CD4-positive, alpha-beta T cell (primary cell): ENCODE data around the gene PUDP. TPM values are rescaled to one million over a fixed set of nuclear protein-coding genes. Genes with fewer than 3 reads are reported as not detected.

ENCODE experiments used
- ATAC-seq: fragments of 200-7000 bp; cut with Tn5 transposase; one replicate; pipeline ENCODE4 v1.10.0; 2022; ENCODE audit warnings: mild to moderate bottlenecking; ENCODE audit not compliant: poor library complexity
- CTCF ChIA-PET: fragments of 350-600 bp; sonication (Branson Sonifier 250); formaldehyde crosslinking; loops from one replicate; lab custom pipeline; 2021; ENCODE audit warnings: antibody characterized with exemption, inconsistent platforms; lab: Charles Lee
- POLR2A ChIA-PET: fragments of 350-600 bp; sonication (Branson Sonifier 250); formaldehyde crosslinking; loops from one replicate; lab custom pipeline; 2021; ENCODE audit warnings: antibody characterized with exemption, inconsistent platforms; lab: Charles Lee
- DNase-seq, 14 experiments: peaks; one replicate each; pipeline ENCODE4 v3.0.0-alpha.2; 2013 to 2020; ENCODE audit warnings: mixed read lengths in 2 of 14
- H3K27ac ChIP-seq, 2 donors: one replicate each; pipeline versions ENCODE4 v1.5.1 to v1.7.0; 2013; ENCODE audit warnings: low read length in 2 of 2, low read depth in 1 of 2, mild to moderate bottlenecking in 1 of 2
- H3K27me3 ChIP-seq, 2 experiments: 1 replicate in 1 of 2; 2 replicates in 1 of 2; pipeline versions ENCODE4 v1.6.1 to v1.7.0; 2013; ENCODE audit warnings: low read length in 2 of 2, control low read depth in 1 of 2, mild to moderate bottlenecking in 1 of 2, moderate library complexity in 1 of 2; ENCODE audit not compliant: insufficient read depth in 2 of 2, control insufficient read depth in 1 of 2
- H3K36me3 ChIP-seq: one replicate; pipeline ENCODE4 v1.6.1; 2013; ENCODE audit warnings: low read length, control low read depth; ENCODE audit not compliant: insufficient read depth
- H3K4me1 ChIP-seq: one replicate; pipeline ENCODE4 v1.6.1; 2013; ENCODE audit warnings: low read length, control low read depth; ENCODE audit not compliant: insufficient read depth
- H3K4me3 ChIP-seq: one replicate; pipeline ENCODE4 v1.5.1; 2013; ENCODE audit warnings: mild to moderate bottlenecking, low read length, moderate library complexity
- H3K9me3 ChIP-seq, 2 experiments: 1 replicate in 1 of 2; 2 replicates in 1 of 2; pipeline versions ENCODE4 v1.6.1 to v1.7.0; 2013; ENCODE audit warnings: low read length in 2 of 2, mild to moderate bottlenecking in 2 of 2, control low read depth in 1 of 2, moderate library complexity in 1 of 2; ENCODE audit not compliant: control insufficient read depth in 1 of 2, insufficient read depth in 1 of 2
- H3K27ac Mint-ChIP-seq: one replicate; pipeline ENCODE4 v1.8.0; 2020; ENCODE audit warnings: mixed read lengths
- H3K27me3 Mint-ChIP-seq: one replicate; pipeline ENCODE4 v1.8.0; 2021; ENCODE audit warnings: mixed read lengths
- H3K36me3 Mint-ChIP-seq: one replicate; pipeline ENCODE4 v1.8.0; 2021; ENCODE audit warnings: low read depth, mixed read lengths
- H3K4me1 Mint-ChIP-seq: one replicate; pipeline ENCODE4 v1.8.0; 2021; ENCODE audit warnings: low read depth, mixed read lengths
- H3K4me3 Mint-ChIP-seq: one replicate; pipeline ENCODE4 v1.8.0; 2020; ENCODE audit warnings: mild to moderate bottlenecking, mixed read lengths
- H3K9me3 Mint-ChIP-seq: one replicate; pipeline ENCODE4 v1.8.0; 2020; ENCODE audit warnings: mixed read lengths
- intact Hi-C, 2 experiments: fragments of 100-400 bp; cut with DNase I in 1 of 2; cut with micrococcal nuclease in 1 of 2; formaldehyde crosslinking; loops; one replicate each; pipeline versions ENCODE4 v1.15.1 to v1.9.0; 2023 to 2025; cut with DNase I, micrococcal nuclease
- total RNA-seq, 174 experiments: library from RNA in 2 of 174; stranded (reverse) in 2 of 174; gene quantifications; one replicate each; pipeline ENCODE4 v1.2.3 and lab custom pipeline; 2021 to 2026
- TF ChIP-seq, protein P1 (sequence below): fragments of 200-600 bp; IDR thresholded peaks from one replicate; pipeline ENCODE4 v1.8.0; 2022; ENCODE audit warnings: antibody characterized with exemption, mild to moderate bottlenecking

PUDP gene
- total RNA-seq, 2 experiments from 2014 or later: 3.2 to 3.5 TPM

DNA sequence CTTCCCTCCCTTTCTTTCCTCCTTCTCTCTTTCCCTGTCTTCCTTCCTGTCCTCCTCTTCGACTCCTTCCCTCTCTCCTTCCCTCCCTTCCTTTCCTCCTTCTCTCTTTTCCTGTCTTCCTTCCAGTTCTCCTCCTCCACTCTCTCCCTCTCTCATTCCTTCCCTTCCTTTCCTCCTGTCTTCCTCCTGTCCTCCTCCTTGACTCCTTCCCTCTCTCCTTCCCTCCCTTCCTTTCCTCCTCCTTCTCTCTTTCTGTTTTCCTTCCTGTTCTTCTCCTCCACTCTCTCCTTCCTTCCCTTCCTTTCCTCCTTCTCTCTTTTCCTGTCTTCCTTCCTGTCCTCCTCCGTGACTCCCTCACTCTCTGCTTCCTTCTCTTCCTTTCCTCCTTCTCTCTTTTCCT, 5.3 kb upstream of the PUDP start:
- H3K36me3 Mint-ChIP-seq: peaks cover 4% of the 10 kb centered on the region
- no peaks in the 10 kb centered on the region for H3K27me3 ChIP-seq
- no peaks in the 10 kb centered on the region for H3K9me3 ChIP-seq
- H3K9me3 Mint-ChIP-seq: no peaks in the 10 kb centered on the region
- no peaks in the 10 kb centered on the region for H3K4me1 Mint-ChIP-seq
- no peaks in the 10 kb centered on the region for H3K36me3 ChIP-seq
- POLR2A ChIA-PET: no interaction called here
- ATAC-seq: no peak
- CTCF ChIA-PET: no interaction called here
- H3K27ac Mint-ChIP-seq: no peak overlapping the region
- no peak overlapping the region for H3K4me3 Mint-ChIP-seq
- H3K4me1 ChIP-seq: peaks cover 6% of the 10 kb centered on the region
- TF ChIP-seq, protein P1, sequence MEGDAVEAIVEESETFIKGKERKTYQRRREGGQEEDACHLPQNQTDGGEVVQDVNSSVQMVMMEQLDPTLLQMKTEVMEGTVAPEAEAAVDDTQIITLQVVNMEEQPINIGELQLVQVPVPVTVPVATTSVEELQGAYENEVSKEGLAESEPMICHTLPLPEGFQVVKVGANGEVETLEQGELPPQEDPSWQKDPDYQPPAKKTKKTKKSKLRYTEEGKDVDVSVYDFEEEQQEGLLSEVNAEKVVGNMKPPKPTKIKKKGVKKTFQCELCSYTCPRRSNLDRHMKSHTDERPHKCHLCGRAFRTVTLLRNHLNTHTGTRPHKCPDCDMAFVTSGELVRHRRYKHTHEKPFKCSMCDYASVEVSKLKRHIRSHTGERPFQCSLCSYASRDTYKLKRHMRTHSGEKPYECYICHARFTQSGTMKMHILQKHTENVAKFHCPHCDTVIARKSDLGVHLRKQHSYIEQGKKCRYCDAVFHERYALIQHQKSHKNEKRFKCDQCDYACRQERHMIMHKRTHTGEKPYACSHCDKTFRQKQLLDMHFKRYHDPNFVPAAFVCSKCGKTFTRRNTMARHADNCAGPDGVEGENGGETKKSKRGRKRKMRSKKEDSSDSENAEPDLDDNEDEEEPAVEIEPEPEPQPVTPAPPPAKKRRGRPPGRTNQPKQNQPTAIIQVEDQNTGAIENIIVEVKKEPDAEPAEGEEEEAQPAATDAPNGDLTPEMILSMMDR: no peak
- no peak overlapping the region for H3K27ac ChIP-seq
- intact Hi-C loops: no loop called here
- DNase-seq: no peak
- no peak overlapping the region for H3K4me3 ChIP-seq
- no peaks in the 10 kb centered on the region for H3K27me3 Mint-ChIP-seq

DNA sequence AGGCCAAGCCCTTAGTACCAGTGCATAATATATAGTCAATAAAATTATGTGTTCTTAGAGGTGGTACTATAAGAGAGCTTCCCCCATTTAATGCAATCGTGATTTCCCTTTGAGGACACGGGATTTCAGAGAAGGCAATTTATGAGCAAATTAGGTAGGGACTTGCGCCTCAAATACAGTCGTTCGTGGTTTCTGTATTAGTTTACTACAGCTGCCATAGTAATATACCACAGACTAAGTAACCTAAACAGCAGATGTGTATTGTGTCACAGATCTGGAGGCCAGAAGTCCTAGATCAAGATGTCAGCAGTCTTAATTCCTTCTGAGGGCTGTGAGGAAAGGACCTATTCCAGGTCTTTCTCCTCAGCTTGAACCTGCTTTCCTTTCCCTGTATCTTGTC, 1.5 kb upstream of the PUDP start:
- Mint-ChIP-seq H3K27ac (no peak overlapping the region), H3K4me3 (peak overlapping the region; percentile 93), H3K36me3 (peaks cover 5% of the 10 kb centered on the region), H3K27me3 (no peaks in the 10 kb centered on the region), H3K9me3 (no peaks in the 10 kb centered on the region), H3K4me1 (peaks cover 18% of the 10 kb centered on the region)
- H3K4me1 ChIP-seq: peaks cover 10% of the 10 kb centered on the region
- DNase-seq (no peak), ATAC-seq (no peak)
- H3K9me3 ChIP-seq: no peaks in the 10 kb centered on the region
- H3K27me3 ChIP-seq: no peaks in the 10 kb centered on the region
- H3K27ac ChIP-seq: no peak overlapping the region
- intact Hi-C loops: loop anchor here in 1 of 2 experiments (10.0 kb wide), 1 partner anchor 775 kb away; the partner anchor contains the start of gene PNPLA4
- ChIA-PET CTCF (no interaction called here), POLR2A (no interaction called here)
- no peaks in the 10 kb centered on the region for H3K36me3 ChIP-seq
- no peak overlapping the region for H3K4me3 ChIP-seq
- TF ChIP-seq, protein P1: no peak

DNA sequence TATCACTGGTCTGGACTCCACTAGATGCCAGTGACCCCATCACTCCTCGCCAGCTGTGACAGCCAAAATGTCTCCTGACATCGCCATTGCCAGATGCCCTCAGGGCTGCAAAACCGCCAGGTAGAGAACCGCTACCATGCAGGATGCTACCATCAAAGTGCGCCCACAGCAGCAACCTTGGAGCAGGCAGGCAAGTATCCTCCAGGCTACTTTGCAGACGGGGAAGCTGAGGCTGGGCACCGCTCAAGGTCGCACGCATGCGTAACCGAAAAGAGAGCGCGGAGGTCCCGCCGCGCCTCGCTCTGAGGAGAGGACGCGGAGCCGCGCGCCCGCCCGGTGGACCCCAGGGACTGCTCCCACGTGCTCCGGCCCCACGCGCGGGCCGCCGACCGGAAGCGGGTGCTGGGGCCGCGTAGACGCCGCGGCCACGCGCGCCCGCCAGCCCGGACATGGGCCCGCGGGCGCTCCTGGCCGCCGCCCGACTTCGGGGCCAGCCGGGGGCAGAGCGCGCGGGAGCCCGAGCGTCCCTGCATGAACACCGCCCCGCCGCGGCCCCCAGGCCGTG, 458 bp downstream of the PUDP start, which contains the start of gene STS:
TSS of gene STS (plus strand) at position 300 of the 565 bp plus-strand sequence. CDS start 105,488 bp downstream, outside the sequence.
- Mint-ChIP-seq H3K27me3 (no peaks in the 10 kb centered on the region), H3K9me3 (no peaks in the 10 kb centered on the region), H3K4me3 (peak within 1 kb of the TSS; percentile 93), H3K27ac (peak within 1 kb of the TSS; percentile 93), H3K36me3 (peaks cover 5% of the 10 kb centered on the region), H3K4me1 (peaks cover 24% of the 10 kb centered on the region)
- TF ChIP-seq, protein P1: no peak
- ATAC-seq (peak; percentile 25), DNase-seq (peak in 12 of 14 experiments; percentile 1 to 59 (median 18))
- H3K27me3 ChIP-seq: no peaks in the 10 kb centered on the region
- H3K9me3 ChIP-seq: no peaks in the 10 kb centered on the region
- H3K36me3 ChIP-seq: no peaks in the 10 kb centered on the region
- peaks cover 10% of the 10 kb centered on the region for H3K4me1 ChIP-seq
- peak within 1 kb of the TSS; percentile 98 for H3K4me3 ChIP-seq
- ChIA-PET CTCF (interaction anchor here (1.2 to 2.2 kb wide), 2 partner anchors 10 to 24 kb away, joined by 3 to 5 read pairs; no protein-coding TSS in a partner anchor), POLR2A (no interaction called here)
- intact Hi-C loops: loop anchor here in 1 of 2 experiments (10.0 kb wide), 1 partner anchor 777 kb away; the partner anchor contains the start of gene PNPLA4
- H3K27ac ChIP-seq: peak within 1 kb of the TSS; percentile 58 to 72
